GM12892 (cell line): ENCODE data around the gene GPAT3.

Source experiments
- POLR2A ChIP-seq: IDR thresholded peaks from 2 replicates; pipeline ENCODE4 v1.6.1; 2011; ENCODE audit warnings: low read depth, low read length, control low read depth
- POLR2AphosphoS5 ChIP-seq: IDR thresholded peaks from 2 replicates; pipeline ENCODE4 v1.6.1; 2011; ENCODE audit warnings: low read depth, low read length, control low read depth

DNA sequence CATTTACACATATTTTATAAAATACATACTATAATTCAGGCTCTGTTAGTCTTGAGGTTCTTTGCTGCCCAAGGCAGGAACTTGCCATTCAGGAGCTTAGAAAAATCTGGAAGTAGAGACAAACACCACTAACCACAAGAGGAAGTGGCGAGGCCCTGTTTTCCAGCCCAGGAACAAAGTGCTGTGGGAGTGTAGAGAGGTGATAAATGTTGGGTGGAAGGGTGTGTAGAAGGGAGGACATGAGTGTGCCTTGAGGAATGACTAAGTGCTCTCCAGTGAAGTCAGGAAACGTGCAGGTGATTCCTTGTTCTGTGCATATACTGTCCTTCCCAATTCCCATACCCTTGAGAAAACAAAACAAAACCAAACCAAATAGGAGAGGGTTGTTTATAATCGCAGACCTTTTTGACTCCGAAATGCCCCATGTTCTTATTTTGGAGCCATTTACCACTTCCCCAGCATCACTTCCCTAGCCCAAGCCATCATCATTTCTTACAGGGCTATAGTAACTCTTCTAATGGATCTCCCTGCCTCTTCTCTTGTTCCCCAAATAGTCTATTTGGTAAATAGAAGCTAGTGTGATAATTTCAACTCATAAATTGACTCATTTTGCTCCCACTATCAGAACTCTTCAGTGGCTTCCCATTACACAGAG, 83.2 kb downstream of the GPAT3 start:
- TF ChIP-seq POLR2A, result no peak
- no peak for TF ChIP-seq POLR2AphosphoS5
